ENCODE measurements around the gene RYR2. TPM values are rescaled to one million over a fixed set of nuclear protein-coding genes. Genes with fewer than 3 reads are reported as not detected.
"Not testable (repeated sequence)": the region's sequence is repeated elsewhere in the genome, so short reads cannot be mapped to it uniquely, and the experiment has no call there.

The RYR2 gene
- polyA plus RNA-seq, 1 experiment = not detected

DNA sequence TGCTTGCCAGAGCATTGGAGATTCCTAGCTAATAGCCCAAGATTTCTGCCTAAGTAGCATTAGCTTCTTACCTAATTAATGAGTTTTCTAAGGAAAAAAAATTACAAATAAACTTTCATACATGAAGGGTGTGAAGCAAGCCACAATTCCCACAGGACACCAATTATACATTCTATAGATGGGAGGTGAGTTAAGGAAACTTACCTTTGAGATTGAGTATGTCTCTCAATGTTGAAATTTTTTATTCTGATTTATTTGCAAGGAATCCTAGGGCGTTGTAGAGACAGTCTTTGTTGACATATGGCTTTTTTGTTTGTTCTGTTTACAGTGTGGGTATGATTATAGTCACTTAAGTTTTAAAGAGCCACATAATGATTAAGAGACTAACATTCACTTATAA lies 313.0 kb downstream of the RYR2 start:
- ChIA-PET CTCF (no interaction called here), POLR2A (no interaction called here)

GRCh38 chr1:237358555-237358954 lies 316.6 kb downstream of the RYR2 start:
- no peak for TF ChIP-seq CTCF (IDR thresholded peaks at IDR 0.05; ENCODE audit: low read depth, low read length)
- DNase-seq (ENCODE audit: low read depth, low spot score) = no peak
- no peak overlapping the region for H3K27ac ChIP-seq (ENCODE audit: low read depth, low read length)
- H3K4me3 ChIP-seq (ENCODE audit: low read depth, low read length) = no peak overlapping the region
- POLR2A ChIA-PET = no interaction called here
- H3K27me3 ChIP-seq (ENCODE audit: control insufficient read depth, insufficient read depth, low read length) = no peaks in the 10 kb centered on the region
- no peaks in the 10 kb centered on the region for H3K9me3 ChIP-seq (ENCODE audit: control insufficient read depth, insufficient read depth, low read length)
- CTCF ChIA-PET = no interaction called here

More for the DNA sequence above, 313.0 kb downstream of the RYR2 start:
- Histone ChIP-seq H3K27me3 (ENCODE audit: control insufficient read depth, insufficient read depth, low read length) (no peaks in the 10 kb centered on the region), H3K9me3 (ENCODE audit: control insufficient read depth, insufficient read depth, low read length) (no peaks in the 10 kb centered on the region), H3K27ac (ENCODE audit: low read depth, low read length) (no peak overlapping the region), H3K4me3 (ENCODE audit: low read depth, low read length) (no peak overlapping the region)
- DNase-seq (ENCODE audit: low read depth, low spot score) = no peak
- no peak for TF ChIP-seq CTCF (IDR thresholded peaks at IDR 0.05; ENCODE audit: low read depth, low read length)

DNA sequence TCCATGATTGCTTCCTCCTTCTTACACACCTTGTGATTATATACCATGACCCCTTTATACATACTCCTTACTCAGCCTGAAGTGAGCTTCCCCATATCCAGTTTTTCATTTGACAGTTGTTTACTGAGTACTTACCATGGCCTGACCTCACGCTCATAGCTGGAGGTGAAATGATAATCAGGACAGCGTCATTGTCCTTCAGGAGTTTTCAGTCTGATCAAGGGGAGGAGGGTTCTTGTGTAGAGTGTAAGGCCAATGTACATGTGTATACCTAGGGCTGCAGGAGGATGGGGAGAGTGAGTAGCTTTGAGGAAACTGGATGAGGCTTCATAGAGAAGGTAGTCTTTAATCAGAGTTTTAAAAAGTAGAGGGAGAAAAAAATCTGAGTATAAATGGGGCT lies 325.8 kb downstream of the RYR2 start:
- no peak for DNase-seq (ENCODE audit: low read depth, low spot score)
- H3K9me3 ChIP-seq (ENCODE audit: control insufficient read depth, insufficient read depth, low read length) = no peaks in the 10 kb centered on the region
- H3K27me3 ChIP-seq (ENCODE audit: control insufficient read depth, insufficient read depth, low read length) = no peaks in the 10 kb centered on the region
- no peak overlapping the region for H3K27ac ChIP-seq (ENCODE audit: low read depth, low read length)
- no peak overlapping the region for H3K4me3 ChIP-seq (ENCODE audit: low read depth, low read length)
- CTCF ChIA-PET = no interaction called here
- POLR2A ChIA-PET = no interaction called here
- no peak for TF ChIP-seq CTCF (IDR thresholded peaks at IDR 0.05; ENCODE audit: low read depth, low read length)

DNA sequence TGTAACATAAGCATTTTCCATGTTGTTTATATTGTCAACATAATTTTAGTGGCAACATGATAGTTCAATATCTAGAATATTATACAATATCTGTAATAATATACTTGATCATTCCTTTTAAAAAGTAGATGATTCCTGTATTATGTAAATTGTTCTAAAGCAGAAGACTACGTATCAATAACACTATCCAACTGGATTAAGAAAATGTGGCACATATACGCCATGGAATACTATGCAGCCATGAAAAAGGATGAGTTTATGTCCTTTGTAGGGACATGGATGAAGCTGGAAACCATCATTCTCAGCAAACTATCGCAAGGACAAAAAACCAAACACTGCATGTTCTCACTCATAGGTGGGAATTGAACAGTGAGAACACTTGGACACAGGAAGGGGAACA lies 329.5 kb downstream of the RYR2 start:
- H3K27me3 ChIP-seq (ENCODE audit: control insufficient read depth, insufficient read depth, low read length); DNase-seq (ENCODE audit: low read depth, low spot score); POLR2A ChIA-PET; H3K4me3 ChIP-seq (ENCODE audit: low read depth, low read length); H3K27ac ChIP-seq (ENCODE audit: low read depth, low read length); H3K9me3 ChIP-seq (ENCODE audit: control insufficient read depth, insufficient read depth, low read length); CTCF ChIA-PET: not testable (repeated sequence)

GRCh38 chr1:237383791-237384190 lies 341.8 kb downstream of the RYR2 start:
- POLR2A ChIA-PET = no interaction called here

More at GRCh38 chr1:237383791-237384190, 341.8 kb downstream of the RYR2 start:
- Histone ChIP-seq H3K9me3 (ENCODE audit: control insufficient read depth, insufficient read depth, low read length) (no peaks in the 10 kb centered on the region), H3K27ac (ENCODE audit: low read depth, low read length) (no peak overlapping the region), H3K27me3 (ENCODE audit: control insufficient read depth, insufficient read depth, low read length) (no peaks in the 10 kb centered on the region), H3K4me3 (ENCODE audit: low read depth, low read length) (no peak overlapping the region)
- DNase-seq (ENCODE audit: low read depth, low spot score) = no peak
- CTCF ChIA-PET = no interaction called here
- no peak for TF ChIP-seq CTCF (IDR thresholded peaks at IDR 0.05; ENCODE audit: low read depth, low read length)

Measured in AG04450 (cell line).